PFSK-1 (cell line): ENCODE measurements around the gene LTO1. TPM values are rescaled to one million over a fixed set of nuclear protein-coding genes. Genes with fewer than 3 reads are reported as not detected.

Source experiments
- FOXP2 ChIP-seq: optimal IDR thresholded peaks from 2 replicates; pipeline ENCODE3; 2011; ENCODE audit warnings: borderline replicate concordance, control low read depth, inconsistent platforms; ENCODE audit not compliant: insufficient read depth; ENCODE audit errors: extremely low read length, extremely low read depth
- POLR2AphosphoS5 ChIP-seq: IDR thresholded peaks from 2 replicates; pipeline ENCODE4 v1.6.1; 2012; ENCODE audit warnings: low read depth, mild to moderate bottlenecking, control low read depth, low read length, moderate library complexity
- SIN3A ChIP-seq: IDR thresholded peaks from 2 replicates; pipeline ENCODE4 v1.6.1; 2012; ENCODE audit warnings: mild to moderate bottlenecking, low read length, moderate library complexity, borderline replicate concordance; ENCODE audit not compliant: insufficient read depth
- TAF1 ChIP-seq: IDR thresholded peaks from 2 replicates; pipeline ENCODE4 v1.6.1; 2012; ENCODE audit warnings: low read length, control low read depth, borderline replicate concordance; ENCODE audit not compliant: insufficient read depth
- polyA plus RNA-seq: library from polyadenylated mRNA; unstranded; fragments of >200 nt; gene quantifications from one replicate; pipeline ENCODE4 v1.2.1, GENCODE V29; 2012; ENCODE audit warnings: low read depth, missing spikeins; ENCODE audit not compliant: insufficient read length
- TF ChIP-seq, protein P1 (sequence below), 2 experiments: IDR thresholded peaks; 2 replicates each; pipeline versions ENCODE4 v1.6.1 to v1.8.0; 2011 to 2012; ENCODE audit warnings: low read depth in 2 of 2, low read length in 2 of 2, control low read depth in 1 of 2, inconsistent platforms in 1 of 2, mild to moderate bottlenecking in 1 of 2, moderate library complexity in 1 of 2; ENCODE audit not compliant: insufficient read depth in 1 of 2

The LTO1 gene, protein sequence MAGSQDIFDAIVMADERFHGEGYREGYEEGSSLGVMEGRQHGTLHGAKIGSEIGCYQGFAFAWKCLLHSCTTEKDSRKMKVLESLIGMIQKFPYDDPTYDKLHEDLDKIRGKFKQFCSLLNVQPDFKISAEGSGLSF
- polyA plus RNA-seq: 174 TPM

DNA sequence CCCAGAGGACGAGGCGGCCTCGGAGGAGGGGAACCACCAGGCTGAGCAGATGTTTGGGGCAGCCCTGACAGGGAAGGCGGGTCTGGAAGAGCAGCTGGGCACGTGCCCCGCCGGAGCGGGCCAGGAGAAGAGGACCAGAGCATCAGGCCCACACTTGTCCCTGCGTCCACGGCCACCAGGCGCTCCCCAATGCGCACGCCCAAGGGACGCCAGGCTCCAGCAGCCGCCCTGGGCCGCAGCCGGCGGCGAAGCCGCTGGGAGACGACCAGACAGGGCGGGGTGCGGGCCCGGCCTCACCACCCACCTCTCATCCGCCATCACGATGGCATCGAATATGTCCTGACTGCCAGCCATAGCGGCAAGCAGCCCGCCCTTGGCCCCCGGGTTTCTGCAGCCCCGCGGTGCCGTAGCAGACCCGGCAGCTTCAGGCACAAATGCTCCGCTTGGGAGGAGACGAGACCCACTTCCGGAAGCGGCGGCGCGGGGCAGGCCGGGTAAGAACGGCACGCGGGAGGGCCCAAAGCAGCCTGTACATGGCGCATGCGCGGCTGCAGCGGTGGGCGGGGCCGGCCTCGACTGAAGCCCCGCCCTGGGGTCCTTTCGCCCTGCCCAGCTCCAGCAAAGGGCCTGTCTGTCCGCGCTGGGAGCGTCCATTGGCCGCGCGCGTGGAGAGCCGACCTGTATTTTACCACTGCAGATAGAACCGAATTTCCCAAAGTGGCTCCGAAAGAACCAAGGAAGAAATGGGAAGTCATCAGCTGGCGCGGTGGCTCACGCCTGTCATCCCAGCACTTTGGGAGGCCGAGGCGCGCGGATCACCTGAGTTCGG is at the start of gene LTO1:
TSS of gene LTO1 (minus strand) at position 468 of the 829 bp plus-strand sequence. CDS start at position 354, 114 bp downstream.
- TF ChIP-seq, protein P1, sequence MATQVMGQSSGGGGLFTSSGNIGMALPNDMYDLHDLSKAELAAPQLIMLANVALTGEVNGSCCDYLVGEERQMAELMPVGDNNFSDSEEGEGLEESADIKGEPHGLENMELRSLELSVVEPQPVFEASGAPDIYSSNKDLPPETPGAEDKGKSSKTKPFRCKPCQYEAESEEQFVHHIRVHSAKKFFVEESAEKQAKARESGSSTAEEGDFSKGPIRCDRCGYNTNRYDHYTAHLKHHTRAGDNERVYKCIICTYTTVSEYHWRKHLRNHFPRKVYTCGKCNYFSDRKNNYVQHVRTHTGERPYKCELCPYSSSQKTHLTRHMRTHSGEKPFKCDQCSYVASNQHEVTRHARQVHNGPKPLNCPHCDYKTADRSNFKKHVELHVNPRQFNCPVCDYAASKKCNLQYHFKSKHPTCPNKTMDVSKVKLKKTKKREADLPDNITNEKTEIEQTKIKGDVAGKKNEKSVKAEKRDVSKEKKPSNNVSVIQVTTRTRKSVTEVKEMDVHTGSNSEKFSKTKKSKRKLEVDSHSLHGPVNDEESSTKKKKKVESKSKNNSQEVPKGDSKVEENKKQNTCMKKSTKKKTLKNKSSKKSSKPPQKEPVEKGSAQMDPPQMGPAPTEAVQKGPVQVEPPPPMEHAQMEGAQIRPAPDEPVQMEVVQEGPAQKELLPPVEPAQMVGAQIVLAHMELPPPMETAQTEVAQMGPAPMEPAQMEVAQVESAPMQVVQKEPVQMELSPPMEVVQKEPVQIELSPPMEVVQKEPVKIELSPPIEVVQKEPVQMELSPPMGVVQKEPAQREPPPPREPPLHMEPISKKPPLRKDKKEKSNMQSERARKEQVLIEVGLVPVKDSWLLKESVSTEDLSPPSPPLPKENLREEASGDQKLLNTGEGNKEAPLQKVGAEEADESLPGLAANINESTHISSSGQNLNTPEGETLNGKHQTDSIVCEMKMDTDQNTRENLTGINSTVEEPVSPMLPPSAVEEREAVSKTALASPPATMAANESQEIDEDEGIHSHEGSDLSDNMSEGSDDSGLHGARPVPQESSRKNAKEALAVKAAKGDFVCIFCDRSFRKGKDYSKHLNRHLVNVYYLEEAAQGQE (IDR thresholded peaks at IDR 0.05; ENCODE audit: insufficient read depth in 1 of 2, low read depth in 2 of 2, low read length in 2 of 2): 0 out of 4 replicates have a peak, but pooled peaks of 1 of the 2 experiments have one; percentile 30
- TF ChIP-seq FOXP2 (peak; percentile 83), SIN3A (peak; percentile 88; the same call in 1 of the 2 replicates), POLR2AphosphoS5 (peak; percentile 85), TAF1 (peak; percentile 84; the same call in 1 of the 2 replicates)

DNA sequence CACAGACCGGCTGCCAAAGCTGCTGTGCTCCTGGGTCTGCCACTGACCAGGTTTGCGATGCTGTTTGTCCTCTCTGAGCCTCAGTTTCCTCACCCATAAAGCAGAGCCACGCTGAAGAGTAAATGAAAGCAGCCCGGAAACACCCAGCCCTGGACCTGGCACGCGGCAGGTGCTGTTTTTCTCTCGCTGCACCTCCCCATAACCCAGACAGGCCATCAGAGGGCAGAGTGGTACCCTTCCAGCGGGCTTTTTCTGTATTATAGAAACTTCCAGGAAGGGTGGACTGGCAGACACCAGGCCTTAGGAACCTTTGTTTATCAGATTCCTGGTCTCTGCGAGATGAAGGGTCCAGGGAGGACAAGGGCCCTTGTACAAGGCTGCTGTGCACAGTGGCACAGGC is 46.6 kb upstream of the LTO1 start:
- TF ChIP-seq SIN3A: no peak
- no peak for TF ChIP-seq POLR2AphosphoS5
- no peak for TF ChIP-seq TAF1
- TF ChIP-seq FOXP2: no peak
- TF ChIP-seq, protein P1 (IDR thresholded peaks at IDR 0.05; ENCODE audit: insufficient read depth in 1 of 2, low read depth in 2 of 2, low read length in 2 of 2): no peak

DNA sequence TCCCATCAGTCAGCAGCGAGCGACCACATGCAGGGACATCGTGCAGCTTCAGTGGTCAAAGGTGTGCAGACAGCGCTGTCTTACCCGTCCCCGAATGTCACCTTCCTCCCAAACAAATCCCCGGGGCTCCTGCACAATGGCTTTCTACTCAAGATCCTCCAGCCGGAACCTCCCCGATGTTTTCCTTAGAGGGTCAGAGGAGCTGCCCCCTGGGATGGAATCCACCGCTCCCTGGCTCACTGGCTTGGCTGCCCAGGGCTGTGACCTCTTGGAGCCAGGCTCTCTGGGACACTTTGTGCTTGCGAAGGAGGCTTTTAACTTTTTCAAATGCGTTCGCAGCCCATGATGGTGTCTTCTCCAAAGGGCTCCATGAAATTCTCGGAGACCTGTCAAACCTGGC is 46.0 kb upstream of the LTO1 start:
- no peak for TF ChIP-seq TAF1

DNA sequence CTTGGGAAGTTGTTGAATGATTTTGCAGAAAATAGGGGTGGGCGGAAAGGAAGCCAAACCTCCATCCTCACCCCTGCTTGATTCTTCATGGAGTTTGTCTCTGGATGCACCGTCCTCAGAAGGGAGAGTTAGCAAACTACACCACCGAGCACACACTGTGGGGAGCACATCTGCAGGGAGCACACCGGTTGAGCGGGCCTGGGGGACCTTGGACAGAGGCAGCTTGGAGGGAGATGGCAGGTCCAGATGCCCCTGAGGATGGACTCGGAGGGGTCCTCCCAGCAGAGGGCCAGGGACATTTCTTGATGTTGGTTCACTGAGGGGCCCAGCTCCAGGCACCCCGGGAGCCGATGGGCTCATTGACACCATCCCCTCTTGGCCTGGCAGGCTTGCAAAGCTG is 43.8 kb upstream of the LTO1 start:
- TF ChIP-seq FOXP2 (no peak), POLR2AphosphoS5 (no peak), TAF1 (no peak), SIN3A (no peak)
- TF ChIP-seq, protein P1 (IDR thresholded peaks at IDR 0.05; ENCODE audit: insufficient read depth in 1 of 2, low read depth in 2 of 2, low read length in 2 of 2): peak in 1 of 2 experiments; percentile 65; a peak in 2 of 4 replicates

DNA sequence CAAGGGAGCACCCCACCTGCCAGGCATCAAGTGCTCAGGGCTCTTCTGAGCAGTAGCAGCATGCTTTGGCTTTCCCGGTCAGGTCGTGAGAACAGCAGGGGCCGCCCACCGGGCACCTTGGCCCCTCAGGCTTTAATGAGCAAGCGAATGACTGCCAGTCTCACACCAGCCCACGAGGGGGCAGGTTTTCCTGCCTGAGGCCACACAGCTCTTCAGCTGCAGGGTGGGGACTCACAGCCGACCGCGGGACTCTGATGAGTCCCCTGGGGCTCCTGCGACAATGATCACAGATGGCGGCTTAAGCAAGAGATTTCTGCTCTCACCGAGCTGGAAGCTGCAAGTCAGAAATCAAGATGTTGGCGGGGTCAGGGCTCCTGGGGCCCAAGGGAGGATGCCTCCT is 43.0 kb upstream of the LTO1 start:
- no peak for TF ChIP-seq TAF1
- no peak for TF ChIP-seq POLR2AphosphoS5
- no peak for TF ChIP-seq SIN3A
- no peak for TF ChIP-seq FOXP2
- TF ChIP-seq, protein P1 (IDR thresholded peaks at IDR 0.05; ENCODE audit: insufficient read depth in 1 of 2, low read depth in 2 of 2, low read length in 2 of 2): no peak
